ENCODE measurements around the gene OLFML2A. TPM values are rescaled to one million over a fixed set of nuclear protein-coding genes. Genes with fewer than 3 reads are reported as not detected.

The OLFML2A gene
- total RNA-seq, 1 experiment from 2014 or later: 1.4 TPM

DNA sequence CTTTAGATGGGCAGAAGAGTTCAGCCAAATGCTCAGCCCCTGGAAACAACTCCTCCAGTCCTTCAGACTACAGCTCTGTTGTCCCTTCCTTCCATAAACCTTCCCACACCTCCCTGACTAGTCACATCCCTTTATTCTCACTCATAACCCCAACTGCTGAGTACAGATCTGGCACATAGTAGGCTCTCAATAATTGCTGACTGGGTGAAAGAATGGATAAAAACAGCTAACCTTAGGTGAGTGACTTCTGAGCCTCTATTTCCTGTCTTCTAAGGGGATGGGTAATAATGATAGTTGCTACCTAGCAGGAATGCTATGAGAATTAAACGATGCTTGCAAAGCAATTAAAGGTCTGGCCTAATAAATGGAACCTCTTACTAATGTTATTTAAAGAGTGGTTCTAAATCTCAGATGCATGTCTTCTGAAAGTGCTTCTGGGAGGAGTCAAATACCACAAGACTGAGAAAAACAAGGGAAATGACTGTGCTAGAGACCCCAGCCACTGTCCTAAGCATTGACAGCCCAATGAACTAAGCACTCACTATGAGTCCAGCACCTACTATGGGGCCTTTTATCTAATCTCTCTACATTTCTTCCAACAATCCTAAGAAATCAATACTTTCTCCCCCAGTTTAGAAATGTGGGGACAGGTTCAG, 3.3 kb upstream of the OLFML2A start:
- Histone ChIP-seq H3K4me1 (ENCODE audit: insufficient read depth, low read length, poor library complexity, severe bottlenecking) (peaks cover 9% of the 10 kb centered on the region), H3K9me3 (ENCODE audit: low read depth, low read length, poor library complexity, severe bottlenecking) (no peaks in the 10 kb centered on the region), H3K4me3 (ENCODE audit: low read depth, low read length, poor library complexity, severe bottlenecking) (no peak overlapping the region), H3K36me3 (ENCODE audit: insufficient read depth, low read length, poor library complexity, severe bottlenecking) (no peaks in the 10 kb centered on the region), H3K27me3 (replicated peaks; ENCODE audit: insufficient read depth, low read depth, low read length, poor library complexity) (no peaks in the 10 kb centered on the region), H3K27ac (ENCODE audit: low read depth, low read length, poor library complexity, severe bottlenecking) (no peak overlapping the region)
- intact Hi-C loops (cut with micrococcal nuclease; ENCODE audit: unreplicated experiment): loop anchor here (1.0 to 5.0 kb wide), 4 partner anchors 80 to 601 kb away; partner anchors contain the start of genes SCAI and WDR38
- POLR2A ChIA-PET (ENCODE audit: low non-redundant PET): no interaction called here
- CTCF ChIA-PET: interaction anchor here (2.1 to 3.0 kb wide), 2 partner anchors 79 kb away, joined by 7 to 58 read pairs; partner anchors contain the start of gene WDR38
- DNase-seq (ENCODE audit: low spot score): no peak
- TF ChIP-seq, protein P1, sequence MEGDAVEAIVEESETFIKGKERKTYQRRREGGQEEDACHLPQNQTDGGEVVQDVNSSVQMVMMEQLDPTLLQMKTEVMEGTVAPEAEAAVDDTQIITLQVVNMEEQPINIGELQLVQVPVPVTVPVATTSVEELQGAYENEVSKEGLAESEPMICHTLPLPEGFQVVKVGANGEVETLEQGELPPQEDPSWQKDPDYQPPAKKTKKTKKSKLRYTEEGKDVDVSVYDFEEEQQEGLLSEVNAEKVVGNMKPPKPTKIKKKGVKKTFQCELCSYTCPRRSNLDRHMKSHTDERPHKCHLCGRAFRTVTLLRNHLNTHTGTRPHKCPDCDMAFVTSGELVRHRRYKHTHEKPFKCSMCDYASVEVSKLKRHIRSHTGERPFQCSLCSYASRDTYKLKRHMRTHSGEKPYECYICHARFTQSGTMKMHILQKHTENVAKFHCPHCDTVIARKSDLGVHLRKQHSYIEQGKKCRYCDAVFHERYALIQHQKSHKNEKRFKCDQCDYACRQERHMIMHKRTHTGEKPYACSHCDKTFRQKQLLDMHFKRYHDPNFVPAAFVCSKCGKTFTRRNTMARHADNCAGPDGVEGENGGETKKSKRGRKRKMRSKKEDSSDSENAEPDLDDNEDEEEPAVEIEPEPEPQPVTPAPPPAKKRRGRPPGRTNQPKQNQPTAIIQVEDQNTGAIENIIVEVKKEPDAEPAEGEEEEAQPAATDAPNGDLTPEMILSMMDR (conservative IDR thresholded peaks at IDR 0.05; ENCODE audit: low read depth, low read length): no peak
- no peak for TF ChIP-seq EZH2 (IDR thresholded peaks at IDR 0.05; ENCODE audit: borderline replicate concordance, low read depth, low read length, poor library complexity, severe bottlenecking)
- BruUV-seq (replicated peaks): no TSS peak

DNA sequence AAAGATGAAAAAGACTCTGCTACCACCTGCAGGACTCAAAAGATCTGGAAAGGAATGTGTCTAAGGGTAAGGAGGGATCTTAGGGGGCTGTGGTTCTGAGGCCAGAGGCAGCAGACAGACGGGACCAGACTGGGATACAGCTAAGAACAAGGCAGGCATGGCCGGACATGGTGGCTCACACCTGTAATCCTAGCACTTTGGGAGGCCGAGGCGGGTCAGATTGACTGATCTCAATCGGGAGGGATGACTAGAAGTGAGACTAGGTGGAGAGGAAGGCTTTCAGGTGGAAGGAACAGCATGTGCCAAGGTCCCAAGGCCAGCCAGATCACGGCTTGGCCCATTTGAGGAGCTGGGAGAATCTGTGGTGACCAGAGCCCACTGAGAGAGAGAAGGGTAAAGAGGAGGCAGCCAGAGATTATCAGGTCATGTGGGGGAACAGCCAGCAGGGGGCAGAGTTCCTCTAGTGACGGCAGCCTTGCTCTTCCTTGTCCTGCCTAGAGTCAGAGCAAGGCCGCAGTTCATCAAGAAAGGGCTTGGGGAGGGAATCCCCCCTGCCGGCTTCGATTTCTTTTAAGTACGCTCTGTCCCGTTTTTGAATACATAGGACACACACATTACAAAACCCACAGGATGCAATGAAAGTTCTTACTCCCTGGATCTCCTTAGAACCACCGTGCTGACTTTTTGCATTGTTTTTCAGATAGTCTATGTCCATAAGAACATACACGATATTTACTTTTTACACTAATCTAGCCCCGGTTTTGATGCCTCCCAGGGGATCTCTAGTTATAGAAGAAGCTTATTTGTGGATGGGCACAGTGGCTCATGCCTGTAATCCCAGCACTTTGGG, 2.6 kb upstream of the OLFML2A start:
- DNase-seq (ENCODE audit: low spot score): peak; percentile 84
- no peaks in the 10 kb centered on the region for H3K36me3 ChIP-seq (ENCODE audit: insufficient read depth, low read length, poor library complexity, severe bottlenecking)
- H3K27me3 ChIP-seq (replicated peaks; ENCODE audit: insufficient read depth, low read depth, low read length, poor library complexity): no peaks in the 10 kb centered on the region
- CTCF ChIA-PET: interaction anchor here (2.1 kb wide), 1 partner anchor 78 kb away, joined by 7 read pairs; the partner anchor contains the start of gene WDR38
- BruUV-seq (replicated peaks): no TSS peak
- intact Hi-C loops (cut with micrococcal nuclease; ENCODE audit: unreplicated experiment): loop anchor here (1.0 to 5.0 kb wide), 4 partner anchors 79 to 600 kb away; partner anchors contain the start of genes SCAI and WDR38
- H3K4me3 ChIP-seq (ENCODE audit: low read depth, low read length, poor library complexity, severe bottlenecking): no peak overlapping the region
- H3K4me1 ChIP-seq (ENCODE audit: insufficient read depth, low read length, poor library complexity, severe bottlenecking): peaks cover 11% of the 10 kb centered on the region
- H3K9me3 ChIP-seq (ENCODE audit: low read depth, low read length, poor library complexity, severe bottlenecking): no peaks in the 10 kb centered on the region
- TF ChIP-seq EZH2 (IDR thresholded peaks at IDR 0.05; ENCODE audit: borderline replicate concordance, low read depth, low read length, poor library complexity, severe bottlenecking): no peak
- TF ChIP-seq, protein P1 (conservative IDR thresholded peaks at IDR 0.05; ENCODE audit: low read depth, low read length): peak; percentile 83
- POLR2A ChIA-PET (ENCODE audit: low non-redundant PET): interaction anchor here (0.7 kb wide), 1 partner anchor 21 kb away, joined by 18 read pairs; no protein-coding TSS in a partner anchor
- H3K27ac ChIP-seq (ENCODE audit: low read depth, low read length, poor library complexity, severe bottlenecking): no peak overlapping the region

DNA sequence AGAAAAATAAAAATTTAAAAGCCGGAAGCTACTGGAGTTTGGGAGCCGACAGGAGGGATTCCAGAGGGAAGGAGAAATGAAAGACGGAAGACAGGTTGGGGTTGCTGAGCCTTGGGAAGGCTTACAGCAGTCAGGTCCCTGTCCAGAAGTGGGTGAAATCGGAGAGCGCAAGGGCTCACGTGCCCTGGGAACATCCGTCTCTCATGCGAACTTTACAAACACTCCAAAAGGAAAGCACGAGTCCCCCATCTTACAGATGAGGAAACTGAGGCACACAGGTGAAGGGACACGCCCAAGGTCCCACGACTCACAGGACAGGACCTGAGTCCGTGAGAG, 347 bp upstream of the OLFML2A start:
- TF ChIP-seq EZH2 (IDR thresholded peaks at IDR 0.05; ENCODE audit: borderline replicate concordance, low read depth, low read length, poor library complexity, severe bottlenecking): no peak
- TF ChIP-seq, protein P1 (conservative IDR thresholded peaks at IDR 0.05; ENCODE audit: low read depth, low read length): no peak
- Histone ChIP-seq H3K27ac (ENCODE audit: low read depth, low read length, poor library complexity, severe bottlenecking) (no peak overlapping the region), H3K27me3 (replicated peaks; ENCODE audit: insufficient read depth, low read depth, low read length, poor library complexity) (no peaks in the 10 kb centered on the region), H3K4me3 (ENCODE audit: low read depth, low read length, poor library complexity, severe bottlenecking) (peak overlapping the region; percentile 55), H3K9me3 (ENCODE audit: low read depth, low read length, poor library complexity, severe bottlenecking) (no peaks in the 10 kb centered on the region), H3K4me1 (ENCODE audit: insufficient read depth, low read length, poor library complexity, severe bottlenecking) (peaks cover 20% of the 10 kb centered on the region), H3K36me3 (ENCODE audit: insufficient read depth, low read length, poor library complexity, severe bottlenecking) (no peaks in the 10 kb centered on the region)
- CTCF ChIA-PET: interaction anchor here (1.1 to 1.6 kb wide), 2 partner anchors 55 to 77 kb away, joined by 3 to 4 read pairs; partner anchors contain the start of gene WDR38
- no TSS peak for BruUV-seq (replicated peaks)
- POLR2A ChIA-PET (ENCODE audit: low non-redundant PET): no interaction called here
- intact Hi-C loops (cut with micrococcal nuclease; ENCODE audit: unreplicated experiment): loop anchor here (5.0 kb wide), 1 partner anchor 61 kb away; no protein-coding TSS in a partner anchor
- no peak for DNase-seq (ENCODE audit: low spot score)

Measured in A673 (cell line).